ENCODE results near the gene MAP4K4. TPM values are rescaled to one million over a fixed set of nuclear protein-coding genes. Genes with fewer than 3 reads are reported as not detected.

The MAP4K4 gene
- polyA plus RNA-seq, 1 experiment = 158 TPM

DNA sequence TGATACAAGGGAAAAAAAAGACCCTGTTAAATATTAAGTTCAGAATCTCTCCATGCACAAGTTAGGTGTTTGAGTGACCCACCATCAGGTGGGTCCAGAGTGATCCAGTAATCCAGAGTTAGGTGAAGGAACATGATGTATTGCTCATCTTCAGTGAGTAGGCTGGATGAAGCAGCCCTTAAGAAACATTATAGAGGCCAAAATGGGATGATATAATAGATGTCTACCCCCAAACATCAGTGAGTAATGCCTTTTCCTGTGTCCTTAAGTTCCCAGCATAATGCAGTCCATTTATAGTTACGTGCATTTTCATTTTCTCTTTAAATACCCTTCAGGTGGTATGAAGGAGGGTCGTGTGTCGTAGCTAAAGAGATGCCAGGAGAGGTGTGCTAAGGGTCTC, 89.6 kb downstream of the MAP4K4 start:
- Histone ChIP-seq H3K27me3 (ENCODE audit: control insufficient read depth, insufficient read depth, low read length) (no peaks in the 10 kb centered on the region), H3K4me3 (ENCODE audit: low read depth, low read length) (no peak overlapping the region), H3K27ac (ENCODE audit: low read depth, low read length) (no peak overlapping the region), H3K9me3 (ENCODE audit: control insufficient read depth, insufficient read depth, low read length) (no peaks in the 10 kb centered on the region)
- DNase-seq (ENCODE audit: low read depth, low spot score) = no peak
- ChIA-PET POLR2A (no interaction called here), CTCF (no interaction called here)
- TF ChIP-seq, protein P1, sequence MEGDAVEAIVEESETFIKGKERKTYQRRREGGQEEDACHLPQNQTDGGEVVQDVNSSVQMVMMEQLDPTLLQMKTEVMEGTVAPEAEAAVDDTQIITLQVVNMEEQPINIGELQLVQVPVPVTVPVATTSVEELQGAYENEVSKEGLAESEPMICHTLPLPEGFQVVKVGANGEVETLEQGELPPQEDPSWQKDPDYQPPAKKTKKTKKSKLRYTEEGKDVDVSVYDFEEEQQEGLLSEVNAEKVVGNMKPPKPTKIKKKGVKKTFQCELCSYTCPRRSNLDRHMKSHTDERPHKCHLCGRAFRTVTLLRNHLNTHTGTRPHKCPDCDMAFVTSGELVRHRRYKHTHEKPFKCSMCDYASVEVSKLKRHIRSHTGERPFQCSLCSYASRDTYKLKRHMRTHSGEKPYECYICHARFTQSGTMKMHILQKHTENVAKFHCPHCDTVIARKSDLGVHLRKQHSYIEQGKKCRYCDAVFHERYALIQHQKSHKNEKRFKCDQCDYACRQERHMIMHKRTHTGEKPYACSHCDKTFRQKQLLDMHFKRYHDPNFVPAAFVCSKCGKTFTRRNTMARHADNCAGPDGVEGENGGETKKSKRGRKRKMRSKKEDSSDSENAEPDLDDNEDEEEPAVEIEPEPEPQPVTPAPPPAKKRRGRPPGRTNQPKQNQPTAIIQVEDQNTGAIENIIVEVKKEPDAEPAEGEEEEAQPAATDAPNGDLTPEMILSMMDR (IDR thresholded peaks at IDR 0.05; ENCODE audit: low read depth, low read length) = no peak

- no peak for DNase-seq (ENCODE audit: low read depth, low spot score)
- Histone ChIP-seq H3K9me3 (ENCODE audit: control insufficient read depth, insufficient read depth, low read length) (no peaks in the 10 kb centered on the region), H3K4me3 (ENCODE audit: low read depth, low read length) (no peak overlapping the region), H3K27me3 (ENCODE audit: control insufficient read depth, insufficient read depth, low read length) (no peaks in the 10 kb centered on the region), H3K27ac (ENCODE audit: low read depth, low read length) (no peak overlapping the region)
- CTCF ChIA-PET = no interaction called here
- POLR2A ChIA-PET = interaction anchor here (0.5 kb wide), 1 partner anchor 43 kb away, joined by 4 read pairs; no protein-coding TSS in a partner anchor
- TF ChIP-seq, protein P1 (IDR thresholded peaks at IDR 0.05; ENCODE audit: low read depth, low read length) = no peak
These were observed 91.1 kb downstream of the MAP4K4 start for GRCh38 chr2:101788565-101788964.

GRCh38 chr2:101788995-101789970, 91.8 kb downstream of the MAP4K4 start:
- DNase-seq (ENCODE audit: low read depth, low spot score) = no peak
- H3K9me3 ChIP-seq (ENCODE audit: control insufficient read depth, insufficient read depth, low read length) = no peaks in the 10 kb centered on the region
- TF ChIP-seq, protein P1 (IDR thresholded peaks at IDR 0.05; ENCODE audit: low read depth, low read length) = no peak
- POLR2A ChIA-PET = no interaction called here
- CTCF ChIA-PET = no interaction called here
- no peak overlapping the region for H3K27ac ChIP-seq (ENCODE audit: low read depth, low read length)
- no peaks in the 10 kb centered on the region for H3K27me3 ChIP-seq (ENCODE audit: control insufficient read depth, insufficient read depth, low read length)
- no peak overlapping the region for H3K4me3 ChIP-seq (ENCODE audit: low read depth, low read length)

DNA sequence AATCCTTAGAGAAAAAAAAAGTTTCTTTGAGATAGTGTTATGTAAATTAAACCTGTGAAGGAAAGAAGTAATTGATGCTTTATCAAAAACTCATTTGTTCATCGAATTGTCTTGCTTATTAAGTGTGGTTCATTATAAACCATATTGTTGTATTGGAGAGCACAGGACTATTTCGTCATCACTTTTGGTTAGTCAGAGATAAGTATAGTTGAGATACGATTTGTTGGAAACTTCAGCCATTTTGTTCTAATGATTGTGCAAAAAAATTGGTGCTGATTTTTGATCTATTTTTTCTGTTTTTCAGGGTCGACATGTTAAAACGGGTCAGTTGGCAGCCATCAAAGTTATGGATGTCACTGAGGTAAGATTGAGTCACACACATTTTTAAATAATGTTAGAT, 92.9 kb downstream of the MAP4K4 start:
- ChIA-PET POLR2A (no interaction called here), CTCF (no interaction called here)
- H3K9me3 ChIP-seq (ENCODE audit: control insufficient read depth, insufficient read depth, low read length) = no peaks in the 10 kb centered on the region
- H3K27me3 ChIP-seq (ENCODE audit: control insufficient read depth, insufficient read depth, low read length) = no peaks in the 10 kb centered on the region
- TF ChIP-seq, protein P1 (IDR thresholded peaks at IDR 0.05; ENCODE audit: low read depth, low read length) = no peak
- H3K4me3 ChIP-seq (ENCODE audit: low read depth, low read length) = no peak overlapping the region
- H3K27ac ChIP-seq (ENCODE audit: low read depth, low read length) = no peak overlapping the region
- no peak for DNase-seq (ENCODE audit: low read depth, low spot score)

DNA sequence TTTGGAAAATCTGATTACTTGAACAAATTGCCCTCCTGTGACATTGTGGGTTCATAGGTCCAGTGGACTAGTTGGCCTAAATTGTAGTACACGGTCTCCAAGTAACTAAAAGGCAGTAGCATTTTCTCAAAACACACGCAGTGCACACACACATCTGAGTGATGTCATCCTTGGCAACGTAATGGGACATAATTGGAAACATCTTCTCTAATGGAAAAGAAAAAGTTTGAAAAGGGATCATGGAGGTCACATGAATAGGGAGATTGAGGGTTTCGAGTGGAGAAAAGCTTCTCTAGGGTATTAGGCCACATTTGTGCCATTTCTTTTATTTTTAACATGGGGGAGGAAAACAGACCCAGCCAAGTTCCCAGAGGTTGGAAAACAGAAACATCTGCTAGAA, 93.3 kb downstream of the MAP4K4 start:
- TF ChIP-seq, protein P1 (IDR thresholded peaks at IDR 0.05; ENCODE audit: low read depth, low read length) = no peak
- DNase-seq (ENCODE audit: low read depth, low spot score) = peak; percentile 37
- ChIA-PET CTCF (no interaction called here), POLR2A (no interaction called here)
- H3K4me3 ChIP-seq (ENCODE audit: low read depth, low read length) = no peak overlapping the region
- no peak overlapping the region for H3K27ac ChIP-seq (ENCODE audit: low read depth, low read length)
- no peaks in the 10 kb centered on the region for H3K27me3 ChIP-seq (ENCODE audit: control insufficient read depth, insufficient read depth, low read length)
- H3K9me3 ChIP-seq (ENCODE audit: control insufficient read depth, insufficient read depth, low read length) = no peaks in the 10 kb centered on the region

Measured in AG04450 (cell line).